Glomerular visceral epithelial cell (primary cell): ENCODE data around the gene BCDIN3D.
"Not testable (repeated sequence)": the region's sequence is repeated elsewhere in the genome, so short reads cannot be mapped to it uniquely, and the experiment has no call there.

Experiments used
- DNase-seq: peaks from one replicate; pipeline ENCODE4 v3.0.0-alpha.2; 2016; ENCODE audit errors: extremely low spot score

Gene BCDIN3D

DNA sequence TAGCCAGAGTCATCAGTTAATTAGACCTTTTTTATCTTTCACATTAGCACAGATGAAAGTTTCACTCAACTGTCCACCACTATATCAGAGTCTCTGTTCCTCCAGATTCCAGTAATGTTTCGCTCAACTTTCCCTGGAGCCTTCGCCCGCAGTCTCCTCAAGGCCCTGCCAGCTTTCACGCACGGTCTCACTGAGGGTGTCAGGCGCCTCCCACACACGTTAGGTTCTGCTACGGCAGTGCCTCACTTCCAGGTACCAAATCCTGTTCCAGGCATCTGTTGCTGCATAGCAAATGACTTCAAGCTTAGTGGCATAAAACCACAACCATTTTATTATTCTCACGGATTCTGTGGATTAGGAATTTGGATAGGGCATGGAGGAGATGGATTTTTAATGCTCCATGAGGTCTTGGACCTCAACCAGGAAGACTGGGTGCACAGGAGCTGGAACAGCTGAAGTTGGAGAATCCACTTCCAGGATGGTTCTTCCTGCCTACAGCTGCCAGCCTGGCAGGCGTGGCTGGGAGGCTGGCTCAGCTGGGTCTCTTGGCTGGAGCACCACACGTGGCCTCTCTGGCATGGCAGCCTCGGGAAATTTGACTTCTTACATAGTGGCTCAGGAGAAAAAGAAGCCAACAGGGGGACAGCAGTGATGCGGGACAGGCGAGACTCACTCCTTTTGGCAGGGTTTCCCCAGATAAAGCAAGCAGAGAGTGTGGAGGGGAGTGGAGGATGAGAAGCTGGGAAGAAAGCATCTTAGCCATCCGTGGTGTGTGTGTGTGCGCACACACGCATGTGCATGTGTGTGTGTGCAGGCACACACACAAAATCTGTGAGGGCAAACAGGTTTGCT, 21.3 kb upstream of the BCDIN3D start:
- no peak for DNase-seq

DNA sequence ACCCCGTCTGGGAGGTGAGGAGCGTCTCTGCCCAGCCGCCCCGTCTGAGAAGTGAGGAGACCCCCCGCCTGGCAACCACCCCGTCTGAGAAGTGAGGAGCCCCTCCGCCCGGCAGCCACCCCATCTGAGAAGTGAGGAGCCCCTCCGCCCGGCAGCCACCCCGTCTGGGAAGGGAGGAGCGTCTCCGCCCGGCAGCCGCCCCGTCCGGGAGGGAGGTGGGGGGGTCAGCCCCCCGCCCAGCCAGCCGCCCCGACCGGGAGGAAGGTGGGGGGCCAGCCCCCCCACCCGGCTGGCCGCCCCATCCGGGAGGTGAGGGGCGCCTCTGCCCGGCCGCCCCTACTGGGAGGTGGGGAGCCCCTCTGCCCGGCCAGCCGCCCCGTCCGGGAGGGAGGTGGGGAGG, 18.0 kb upstream of the BCDIN3D start:
- DNase-seq: not testable (repeated sequence)

DNA sequence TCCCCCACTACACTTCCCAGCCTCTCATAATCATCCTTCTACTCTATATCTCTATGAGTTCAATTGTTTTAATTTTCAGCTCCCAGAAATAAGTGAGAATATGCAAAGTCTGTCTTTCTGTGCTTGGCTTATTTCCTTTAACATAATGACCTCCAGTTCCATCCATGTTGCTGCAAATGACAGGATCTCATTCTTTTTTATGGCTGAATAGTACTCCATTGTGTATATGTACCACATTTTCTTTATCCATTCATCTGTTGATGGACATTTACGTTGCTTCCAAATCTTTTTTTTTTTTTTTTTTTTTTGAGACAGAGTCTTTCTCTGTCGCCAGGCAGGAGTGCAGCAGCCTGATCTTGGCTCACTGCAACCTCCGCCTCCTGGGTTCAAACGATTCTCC, 13.0 kb upstream of the BCDIN3D start:
- not testable (repeated sequence) for DNase-seq

DNA sequence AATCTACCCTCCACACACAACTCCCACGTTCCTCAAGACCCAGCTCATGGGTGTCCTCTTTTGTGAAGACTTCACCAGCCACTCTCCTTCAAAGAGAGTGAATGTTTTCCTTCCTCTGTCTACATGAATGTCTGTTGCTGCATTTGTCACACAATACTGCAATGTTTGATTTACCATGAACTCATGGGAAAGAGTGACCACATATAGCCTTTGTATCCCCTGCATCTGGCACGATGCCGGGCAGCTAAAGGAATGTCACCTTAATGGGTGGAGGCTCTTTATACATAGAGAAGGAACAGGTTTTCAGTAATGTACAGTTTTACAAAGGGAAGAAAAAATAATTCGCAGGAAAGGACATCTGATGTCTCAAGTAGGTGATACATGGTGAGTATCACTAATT, 12.1 kb upstream of the BCDIN3D start:
- no peak for DNase-seq

DNA sequence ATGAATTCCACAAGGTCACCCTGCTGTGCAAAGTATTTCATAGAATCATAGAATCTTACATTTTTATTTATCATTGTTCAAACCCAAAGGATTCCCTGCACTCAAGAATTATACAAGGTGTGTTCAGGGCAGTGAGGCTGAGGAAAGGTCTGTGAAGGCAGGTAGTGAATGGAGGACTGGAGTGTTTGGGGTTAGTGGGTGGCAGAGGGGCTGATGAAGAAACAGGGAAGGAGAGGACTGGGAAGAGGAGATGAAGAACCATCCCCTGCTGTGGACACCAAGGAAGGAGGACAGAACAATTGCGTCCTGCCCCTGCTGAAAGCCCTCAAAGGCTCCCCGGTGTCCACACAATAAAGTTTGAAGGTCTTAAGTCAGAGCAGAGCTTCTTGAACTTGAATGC, 10.8 kb upstream of the BCDIN3D start:
- DNase-seq: no peak

DNA sequence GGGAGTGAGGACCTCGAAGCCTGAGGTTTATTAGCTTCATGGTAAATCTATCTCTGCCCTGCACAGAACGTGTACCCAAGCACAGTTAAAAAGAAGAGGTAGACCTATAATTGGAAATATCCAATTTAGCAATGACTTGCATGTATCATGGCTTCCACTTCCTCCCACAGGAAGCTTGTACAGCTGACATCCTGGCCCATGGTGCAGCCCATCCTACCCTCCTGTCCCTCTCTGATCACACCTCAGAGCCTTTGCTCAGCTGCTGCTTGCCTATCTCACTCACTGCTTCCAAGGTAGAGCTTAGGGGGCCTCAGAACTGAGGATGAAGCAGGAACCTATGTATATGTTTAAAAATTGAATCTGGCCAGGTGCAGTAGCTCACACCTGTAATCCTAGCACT, 4.3 kb upstream of the BCDIN3D start:
- no peak for DNase-seq

DNA sequence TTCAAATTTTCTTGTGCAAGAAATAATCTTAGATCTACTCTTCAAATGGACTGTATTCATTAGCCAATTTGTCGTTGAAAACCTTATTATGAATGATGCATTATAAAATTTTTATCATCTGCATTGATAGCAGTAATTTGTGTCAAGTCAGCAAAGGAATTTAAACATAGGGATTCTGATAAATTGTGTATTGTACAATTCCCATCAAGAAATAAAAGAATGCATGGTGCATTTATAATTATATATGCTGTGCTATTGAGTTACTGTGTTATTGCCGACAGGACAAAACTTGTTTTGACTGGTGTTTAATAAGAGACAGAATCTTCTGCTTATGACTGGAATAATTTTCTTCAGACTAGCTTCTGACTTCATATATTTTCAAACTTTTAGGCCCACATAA, 3.1 kb upstream of the BCDIN3D start:
- DNase-seq: no peak

DNA sequence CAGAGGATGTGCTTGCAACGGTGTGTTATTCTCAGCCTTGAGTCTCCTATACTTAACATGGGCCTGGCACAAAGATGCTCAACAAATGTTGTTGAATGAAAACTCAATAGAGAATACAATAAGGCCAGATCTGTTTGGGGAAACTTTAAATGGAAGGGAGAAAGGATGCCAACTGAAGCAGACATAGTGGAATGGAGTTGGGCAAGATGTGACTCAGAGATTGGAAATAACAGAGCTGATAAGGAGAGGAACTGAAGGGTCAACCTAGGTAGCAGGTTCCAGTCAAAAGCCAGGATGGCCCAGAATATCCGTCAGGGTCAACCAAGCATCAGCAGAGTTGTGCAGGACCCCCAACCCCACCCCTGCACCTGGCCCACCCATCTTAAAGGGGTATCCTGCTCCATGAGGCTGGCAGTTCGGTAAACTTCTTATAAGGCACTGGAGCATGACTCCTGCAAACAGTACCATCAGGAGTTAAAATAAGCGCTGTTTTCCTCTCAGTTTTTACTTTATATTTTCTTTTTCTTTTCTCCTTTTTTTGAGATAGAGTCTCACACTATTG, 1.1 kb upstream of the BCDIN3D start:
- no peak for DNase-seq

DNA sequence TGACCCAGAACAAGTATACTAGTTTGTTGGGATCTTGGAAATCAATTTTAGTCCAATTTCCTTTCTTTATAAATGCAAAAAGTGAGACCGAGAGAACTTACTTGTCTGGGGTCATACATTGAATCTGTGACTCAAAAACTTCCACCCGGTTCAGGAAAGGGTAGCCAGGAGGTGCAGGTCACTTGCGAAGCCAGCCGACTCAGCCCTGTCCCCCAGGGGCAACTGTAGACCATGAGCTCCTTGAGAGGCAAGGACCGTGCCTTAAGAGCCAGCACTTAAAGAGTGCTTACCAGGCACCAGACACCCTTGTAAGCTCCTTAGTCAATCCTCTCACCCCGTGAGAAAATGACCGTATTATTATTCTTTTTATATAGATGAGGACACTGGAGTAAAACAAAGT, 505 bp upstream of the BCDIN3D start:
- DNase-seq: no peak

DNA sequence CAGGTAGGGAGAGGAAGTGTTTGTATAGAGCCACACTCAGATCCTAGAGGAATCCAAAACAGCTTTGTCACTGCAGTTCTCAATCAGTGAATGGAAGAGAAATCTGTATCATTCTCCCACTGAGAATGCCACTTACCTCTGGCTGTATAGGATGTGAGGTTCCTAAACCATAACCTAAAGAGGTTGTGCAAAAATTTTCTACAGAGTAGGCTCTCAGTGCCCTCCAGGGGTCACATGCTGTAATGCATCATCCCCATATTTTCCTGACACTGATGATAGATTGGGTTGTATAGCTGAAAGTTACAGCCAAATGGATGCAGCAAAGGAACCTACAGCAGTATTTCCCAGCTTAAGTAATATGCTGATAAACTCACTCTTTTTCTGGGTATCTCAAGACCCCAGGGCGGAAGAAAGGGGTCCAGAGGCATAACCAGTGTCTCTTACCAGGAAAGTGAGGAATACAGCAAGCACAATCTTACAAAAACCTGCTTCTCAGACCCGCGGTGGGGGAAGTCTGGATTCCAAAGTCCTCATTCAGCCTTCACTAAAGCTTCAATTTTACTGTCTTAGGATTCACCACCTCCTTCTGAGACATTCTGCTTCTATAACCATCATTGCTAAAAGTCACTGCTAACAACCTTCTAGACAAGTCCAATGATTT, 3.8 kb downstream of the BCDIN3D start:
- DNase-seq: peak; percentile 55

DNA sequence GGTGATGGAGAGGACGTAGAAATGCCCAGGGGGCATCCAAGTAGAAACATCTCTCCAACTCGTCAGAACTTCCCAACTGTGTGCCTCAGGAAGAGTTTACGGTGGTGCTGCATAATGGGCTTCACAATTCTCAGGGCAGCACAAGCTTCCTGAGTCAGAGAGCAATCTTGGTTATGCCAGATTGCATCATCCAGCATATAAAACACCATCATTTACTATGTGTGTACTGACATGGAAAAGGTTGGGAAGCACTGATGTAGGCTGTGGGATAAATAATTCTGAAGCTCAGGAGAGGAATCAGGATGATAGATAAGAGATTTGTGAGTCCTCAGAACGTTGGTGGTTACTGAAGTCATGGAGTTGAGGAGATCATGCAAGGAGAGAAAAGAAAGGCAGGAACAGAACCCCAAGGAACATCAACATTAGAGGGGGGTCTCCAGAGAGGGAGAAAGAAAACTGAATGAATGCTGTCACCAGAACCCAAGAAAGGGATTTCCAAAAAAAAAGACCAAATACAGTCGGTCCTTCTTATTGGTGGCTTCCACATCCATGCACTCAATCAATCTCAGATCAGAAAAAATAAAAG, 10.0 kb downstream of the BCDIN3D start:
- no peak for DNase-seq

DNA sequence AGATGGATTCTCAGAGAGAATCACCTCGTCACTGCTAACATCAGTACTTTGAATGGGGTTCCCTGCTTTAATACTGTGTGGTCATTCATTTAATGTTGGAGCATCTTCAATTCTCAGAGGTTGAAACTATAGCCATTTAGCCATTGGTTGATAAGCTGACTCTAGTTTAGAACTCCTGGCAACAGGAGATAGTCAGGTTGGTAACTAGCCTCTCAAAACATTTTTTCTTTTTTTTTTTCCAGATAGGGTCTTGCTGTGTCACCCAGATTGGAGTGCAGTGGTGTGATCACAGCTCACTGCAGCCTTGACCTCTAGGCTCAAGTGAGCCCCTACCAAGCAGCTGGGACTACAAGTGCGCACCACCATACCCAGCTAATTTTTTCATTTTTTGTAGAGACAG, 11.2 kb downstream of the BCDIN3D start:
- DNase-seq: no peak

DNA sequence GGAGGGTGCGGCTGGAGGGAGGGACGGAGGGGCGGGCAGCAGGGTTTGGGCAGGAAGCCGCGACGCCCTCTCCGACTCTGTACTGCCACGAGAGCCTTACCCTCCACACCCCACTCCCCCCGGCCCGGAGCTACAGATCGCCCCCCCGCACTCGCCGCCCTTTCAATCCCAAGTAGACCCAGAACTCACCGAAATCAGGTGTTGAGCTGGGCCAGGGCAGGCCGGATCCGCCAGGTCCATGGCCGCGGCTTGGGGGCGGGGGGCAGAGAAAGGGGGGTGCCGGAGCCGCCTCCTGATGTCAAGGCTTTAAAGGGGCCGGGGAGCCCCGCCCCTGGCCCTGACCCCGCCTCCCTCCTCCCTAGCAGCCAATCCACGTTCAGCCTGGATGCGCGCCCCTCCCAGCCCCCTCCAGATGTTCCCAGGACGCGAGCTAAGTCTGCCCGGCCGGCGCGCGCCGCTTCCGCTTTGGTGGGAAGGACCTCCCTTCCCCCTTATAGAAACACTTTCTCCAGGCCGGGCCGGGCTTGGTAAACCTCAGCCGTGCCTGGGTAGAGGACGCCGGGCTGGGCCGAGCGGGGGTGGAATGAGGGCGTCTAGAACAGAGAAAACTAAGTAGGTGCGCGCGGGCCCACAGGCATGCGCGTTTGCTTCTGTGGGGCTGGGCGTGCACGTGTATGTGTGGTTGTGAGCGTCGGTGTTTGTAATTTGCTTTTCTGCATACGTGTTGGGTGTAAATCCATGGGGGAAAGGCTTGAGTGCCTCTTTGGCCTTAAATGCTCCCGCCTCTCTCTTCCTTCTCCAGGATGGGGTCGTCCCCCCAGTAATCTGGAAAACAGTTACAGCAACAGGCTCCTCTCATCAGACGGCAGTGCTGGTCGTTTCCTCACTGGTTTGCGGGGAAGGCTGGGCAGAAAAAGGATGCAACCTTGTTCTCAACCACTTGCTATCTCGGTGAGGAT, 14.5 kb downstream of the BCDIN3D start, which contains the start of gene NCKAP5L:
TSS of gene NCKAP5L (minus strand) at position 281 of the 959 bp plus-strand sequence. CDS start 24,369 bp downstream, outside the sequence.
- peak; percentile 97 for DNase-seq

DNA sequence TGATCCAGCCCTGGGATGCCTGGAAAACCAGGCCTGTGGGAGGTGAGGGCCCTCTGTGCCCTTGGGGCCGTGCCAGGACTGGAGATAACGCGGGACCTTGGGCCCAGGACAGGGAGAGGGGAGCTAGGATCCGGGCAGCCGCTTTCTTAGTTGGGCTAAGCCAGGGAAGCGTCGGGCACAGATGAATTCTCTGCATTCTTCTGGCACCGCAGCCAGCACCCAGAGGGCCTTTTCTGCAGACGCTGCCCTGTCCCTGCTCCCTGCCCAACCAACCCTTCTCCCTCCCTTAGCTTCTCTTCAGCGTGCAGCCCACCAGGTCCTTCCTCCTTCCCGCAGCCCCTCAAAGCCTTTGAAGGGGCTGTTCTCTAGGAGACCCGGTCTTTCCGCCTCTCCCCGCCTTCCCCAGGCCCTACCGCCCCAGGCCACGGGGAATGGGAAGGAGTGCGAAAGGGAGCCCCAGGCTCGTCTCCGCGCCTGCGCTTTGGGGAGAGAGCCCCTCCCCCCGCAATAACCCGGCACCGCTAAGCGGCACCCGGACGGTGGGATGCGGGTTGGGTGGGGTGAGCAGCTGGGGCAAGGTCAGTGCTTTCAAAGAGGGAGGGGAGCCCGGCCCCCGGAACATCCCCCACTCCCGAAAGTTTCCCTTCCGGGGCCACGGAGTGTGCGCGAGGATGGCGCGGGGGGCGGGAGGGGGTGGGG, 15.4 kb downstream of the BCDIN3D start:
- DNase-seq: peak; percentile 74

DNA sequence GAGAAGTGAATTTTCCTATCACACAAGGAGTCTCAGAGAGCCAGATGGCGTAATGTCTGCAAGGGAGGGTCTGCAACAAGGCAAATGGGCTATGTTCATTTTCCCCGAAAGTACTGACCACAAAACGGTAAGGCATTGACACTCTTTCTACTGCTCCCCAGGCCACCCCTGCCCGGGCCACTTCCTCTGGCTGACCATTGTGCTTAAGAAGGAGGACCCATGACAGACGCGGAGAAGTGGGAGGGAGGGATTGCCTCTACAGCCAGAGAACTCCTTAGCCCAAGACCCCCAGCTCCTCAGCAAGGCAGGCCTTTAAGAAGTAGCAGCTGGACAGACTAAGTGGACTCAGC, 15.9 kb downstream of the BCDIN3D start:
- no peak for DNase-seq

DNA sequence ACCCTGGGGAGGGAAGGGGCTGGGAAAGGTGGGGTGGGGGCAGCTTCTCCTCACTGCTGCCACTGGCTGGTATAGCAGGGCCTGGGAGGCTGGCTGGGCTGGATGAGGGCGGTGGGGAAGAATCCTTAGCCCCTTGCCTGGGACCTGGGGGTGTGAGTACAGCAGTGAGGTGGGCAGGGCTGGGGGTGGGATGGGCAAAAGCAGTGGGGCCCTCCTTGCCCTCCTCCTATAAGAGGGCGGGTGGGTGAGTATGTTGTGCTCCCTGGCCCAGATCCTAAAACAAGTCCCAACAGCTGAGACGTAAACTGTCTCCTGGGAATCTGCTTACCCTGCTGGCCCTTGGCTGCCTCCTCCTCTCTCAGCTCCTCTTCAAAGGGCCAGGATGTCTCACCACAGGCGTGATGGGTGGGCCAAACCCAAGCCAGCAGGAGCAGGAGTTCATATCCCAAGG, 16.9 kb downstream of the BCDIN3D start:
- no peak for DNase-seq

DNA sequence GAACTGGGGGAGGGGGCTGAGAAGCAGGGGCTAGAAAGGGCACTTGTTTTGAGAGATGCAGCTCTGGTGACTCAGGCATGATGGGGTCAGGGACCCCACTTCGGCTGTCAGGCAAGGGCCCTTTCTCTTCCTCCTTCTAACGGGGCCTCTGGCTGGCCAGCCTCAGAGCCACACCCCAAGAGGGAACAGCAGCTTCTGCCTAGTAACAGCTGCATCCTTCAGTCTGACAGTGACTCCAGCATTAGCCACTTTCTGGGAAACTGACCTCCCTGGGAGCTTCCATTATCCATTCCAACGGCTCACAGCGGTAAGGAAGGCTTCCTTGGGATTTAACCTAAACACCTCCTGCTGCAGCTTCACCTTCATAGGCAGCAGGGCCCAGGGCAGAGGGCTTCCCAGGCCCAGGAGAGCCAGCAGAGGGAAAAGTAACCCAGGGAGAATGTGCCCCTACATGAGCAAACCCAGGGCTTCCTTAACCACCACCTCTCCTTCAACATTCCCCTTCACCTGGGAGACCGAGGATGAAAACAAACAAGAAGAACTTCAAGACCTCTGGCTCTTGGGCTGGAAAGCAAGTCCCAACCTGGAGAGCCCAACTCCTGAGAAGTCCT, 17.4 kb downstream of the BCDIN3D start:
- no peak for DNase-seq

DNA sequence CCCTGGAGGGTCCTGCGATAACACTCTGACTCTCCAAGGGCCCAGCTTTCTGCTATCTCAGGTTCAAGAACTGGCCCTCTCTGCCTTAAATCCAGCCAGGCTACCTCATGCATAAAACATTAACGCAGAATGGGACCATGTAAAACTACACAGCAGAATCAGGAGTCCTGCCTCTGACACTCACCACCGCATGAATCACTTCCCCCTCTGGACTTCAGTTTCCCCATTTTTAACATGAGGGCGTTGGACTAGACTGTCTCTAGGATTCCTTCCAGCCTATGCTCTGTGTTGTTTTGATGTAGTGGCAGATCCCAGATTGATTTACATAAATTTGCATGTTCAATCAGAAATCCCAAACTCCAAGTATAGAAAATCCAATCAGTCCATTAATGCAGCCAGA, 18.0 kb downstream of the BCDIN3D start:
- DNase-seq: peak; percentile 25

DNA sequence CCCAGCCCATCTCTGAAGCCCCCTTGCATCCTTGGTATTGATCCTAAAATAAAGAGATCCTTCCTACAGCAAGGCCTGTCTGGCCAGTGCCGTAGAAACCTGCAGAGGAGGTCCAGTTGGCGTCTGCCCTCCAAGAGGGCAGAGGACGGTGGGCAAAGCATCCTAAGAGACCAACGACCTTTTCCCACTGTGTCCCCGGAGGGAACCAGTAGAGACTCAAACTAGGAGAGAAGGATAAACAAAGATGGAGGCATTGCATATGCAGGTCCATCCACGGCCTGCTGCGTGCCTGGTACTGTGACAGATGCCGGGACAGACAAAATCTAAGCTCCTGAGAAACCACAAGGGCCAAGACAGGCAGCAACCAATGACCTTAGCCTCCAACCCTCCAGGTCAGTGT, 18.5 kb downstream of the BCDIN3D start:
- no peak for DNase-seq

DNA sequence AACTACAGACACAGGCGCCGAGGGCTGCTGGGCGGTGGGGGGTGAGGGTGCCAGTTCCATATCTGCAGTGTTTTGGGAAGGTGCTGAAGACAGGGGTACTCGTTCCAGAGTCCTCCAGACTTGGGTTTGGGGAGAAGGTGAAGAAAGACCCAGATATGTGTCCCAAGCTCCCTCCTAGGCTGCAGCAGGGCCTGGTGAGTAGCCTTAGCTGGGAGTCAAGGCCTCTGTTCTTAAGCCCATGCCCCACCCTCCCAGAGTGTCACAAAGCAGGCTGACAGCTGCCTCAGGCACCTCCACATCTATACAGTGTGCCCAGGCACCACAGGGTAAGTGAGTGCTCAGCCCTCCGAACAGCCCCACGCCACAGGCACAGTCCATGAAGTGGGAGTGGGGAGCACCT, 19.0 kb downstream of the BCDIN3D start:
- no peak for DNase-seq
